ENCODE measurements around the gene CPEB4.

CPEB4 gene

GRCh38 chr5:173941758-173942401 lies 53.7 kb downstream of the CPEB4 start:
- DNase-seq (ENCODE audit: low read depth in 2 of 2), result no peak

- DNase-seq (ENCODE audit: low read depth in 2 of 2), result no peak
Observed at GRCh38 chr5:173944511-173944910, 56.4 kb downstream of the CPEB4 start.

GRCh38 chr5:173945160-173945559 lies 57.0 kb downstream of the CPEB4 start:
- no peak for DNase-seq (ENCODE audit: low read depth in 2 of 2)

GRCh38 chr5:173946323-173946722 lies 58.2 kb downstream of the CPEB4 start:
- no peak for DNase-seq (ENCODE audit: low read depth in 2 of 2)

GRCh38 chr5:173950829-173951228 lies 62.7 kb downstream of the CPEB4 start:
- no peak for DNase-seq (ENCODE audit: low read depth in 2 of 2)

- DNase-seq (ENCODE audit: low read depth in 2 of 2), result no peak
Observed at GRCh38 chr5:173953528-173954090, 65.5 kb downstream of the CPEB4 start.

- no peak for DNase-seq (ENCODE audit: low read depth in 2 of 2)
Observed at GRCh38 chr5:173954671-173955521, 66.7 kb downstream of the CPEB4 start.

GRCh38 chr5:173960986-173961385 lies 72.8 kb downstream of the CPEB4 start:
- DNase-seq (ENCODE audit: low read depth in 2 of 2), result no peak

GRCh38 chr5:173961418-173961817 lies 73.3 kb downstream of the CPEB4 start:
- DNase-seq (ENCODE audit: low read depth in 2 of 2), result no peak

GRCh38 chr5:173962436-173962972 lies 74.4 kb downstream of the CPEB4 start:
- no peak for DNase-seq (ENCODE audit: low read depth in 2 of 2)

GRCh38 chr5:173963182-173963838 lies 75.2 kb downstream of the CPEB4 start:
- no peak for DNase-seq (ENCODE audit: low read depth in 2 of 2)

GRCh38 chr5:173963867-173964441 lies 75.8 kb downstream of the CPEB4 start:
- DNase-seq (ENCODE audit: low read depth in 2 of 2), result no peak

- DNase-seq (ENCODE audit: low read depth in 2 of 2), result no peak
Observed at GRCh38 chr5:173964506-173964905, 76.4 kb downstream of the CPEB4 start.

- no peak for DNase-seq (ENCODE audit: low read depth in 2 of 2)
Observed at GRCh38 chr5:173967241-173967640, 79.1 kb downstream of the CPEB4 start.

GRCh38 chr5:173968154-173968797 lies 80.1 kb downstream of the CPEB4 start:
- DNase-seq (ENCODE audit: low read depth in 2 of 2), result no peak

GRCh38 chr5:173969167-173970049 lies 81.3 kb downstream of the CPEB4 start:
- no peak for DNase-seq (ENCODE audit: low read depth in 2 of 2)

- DNase-seq (ENCODE audit: low read depth in 2 of 2), result no peak
Observed at GRCh38 chr5:173970878-173971650, 82.9 kb downstream of the CPEB4 start.

GRCh38 chr5:173971681-173972345 lies 83.7 kb downstream of the CPEB4 start:
- no peak for DNase-seq (ENCODE audit: low read depth in 2 of 2)

GRCh38 chr5:173972607-173972924 lies 84.4 kb downstream of the CPEB4 start:
- no peak for DNase-seq (ENCODE audit: low read depth in 2 of 2)
